Measurements from ENCODE around the gene ZNF490. TPM values are rescaled to one million over a fixed set of nuclear protein-coding genes. Genes with fewer than 3 reads are reported as not detected.

The ZNF490 gene
- total RNA-seq, 1 donor from 2014 or later: 10.2 TPM

- no peak for DNase-seq
These were observed 66.8 kb downstream of the ZNF490 start for GRCh38 chr19:12543855-12544254.

Other genes starting within 250 kb of the ZNF490 start
- 2.7 and 4.3 TPM in 2 replicates for gene ZNF442, start 245.1 kb downstream of the ZNF490 start, total RNA-seq
- gene ZNF799, start 209.5 kb downstream of the ZNF490 start, total RNA-seq: 6.1 and 12.1 TPM in 2 replicates
- 6.2 and 9.5 TPM in 2 replicates for gene ZNF443, start 169.8 kb downstream of the ZNF490 start, total RNA-seq
- gene ZNF709, start 126.0 kb downstream of the ZNF490 start, total RNA-seq: 3.5 and 5.8 TPM in 2 replicates
- gene ZNF564, start 59.3 kb downstream of the ZNF490 start, total RNA-seq: 8.4 and 13.3 TPM in 2 replicates
- gene ZNF791, start 107 bp upstream of the ZNF490 start, total RNA-seq: 17.9 and 21.3 TPM in 2 replicates
- 59.7 and 66.4 TPM in 2 replicates for gene MAN2B1, start 55.9 kb upstream of the ZNF490 start, total RNA-seq
- 6.3 and 8.3 TPM in 2 replicates for gene WDR83, start 56.0 kb upstream of the ZNF490 start, total RNA-seq
- gene DHPS, start 71.1 kb upstream of the ZNF490 start, total RNA-seq: 52.9 and 53.0 TPM in 2 replicates
- gene GNG14, start 77.2 kb upstream of the ZNF490 start, total RNA-seq: not detected in 2 replicates
- 5.8 and 8.0 TPM in 2 replicates for gene FBXW9, start 85.8 kb upstream of the ZNF490 start, total RNA-seq
- 25.7 and 31.4 TPM in 2 replicates for gene TNPO2, start 113.1 kb upstream of the ZNF490 start, total RNA-seq
- 106 and 139 TPM in 2 replicates for gene TRIR, start 123.9 kb upstream of the ZNF490 start, total RNA-seq
- 66.9 and 78.6 TPM in 2 replicates for gene GET3, start 126.7 kb upstream of the ZNF490 start, total RNA-seq
- not detected in 2 replicates for gene BEST2, start 141.0 kb upstream of the ZNF490 start, total RNA-seq
- 12.1 and 14.8 TPM in 2 replicates for gene HOOK2, start 164.7 kb upstream of the ZNF490 start, total RNA-seq
- gene JUNB, start 180.7 kb upstream of the ZNF490 start, total RNA-seq: 61.1 and 151 TPM in 2 replicates
- gene PRDX2, start 191.0 kb upstream of the ZNF490 start, total RNA-seq: 214 and 278 TPM in 2 replicates
- 0.23 TPM in 1 of 2 replicates, not detected in the other for gene THSD8, start 191.3 kb upstream of the ZNF490 start, total RNA-seq
- 19.6 and 45.6 TPM in 2 replicates for gene RNASEH2A, start 195.8 kb upstream of the ZNF490 start, total RNA-seq
- gene RTBDN, start 223.8 kb upstream of the ZNF490 start, total RNA-seq: not detected in 2 replicates
- 0.17 and 0.51 TPM in 2 replicates for gene MAST1, start 227.7 kb upstream of the ZNF490 start, total RNA-seq